IMR-90 (cell line): ENCODE data around the gene SGK1. TPM values are rescaled to one million over a fixed set of nuclear protein-coding genes. Genes with fewer than 3 reads are reported as not detected.

Experiments used
- ATAC-seq: fragments of 200-7000 bp; cut with Tn5 transposase; 2 replicates; pipeline ENCODE4 v1.9.1; 2020; ENCODE audit warnings: low read depth, mild to moderate bottlenecking, moderate library complexity
- BruUV-seq: library from RNA; stranded (reverse); fragments of 400-500 nt; replicated peaks from 2 replicates; lab custom pipeline; 2021; lab: Mats Ljungman, UMichigan
- CTCF ChIA-PET: fragments of 300-600 bp; formaldehyde crosslinking; extraction: SDS; loops from one replicate; lab custom pipeline; 2021; ENCODE audit warnings: antibody characterized with exemption; lab: Yijun Ruan, JAX
- POLR2A ChIA-PET: fragments of 300-600 bp; sonication (Branson Sonifier 250); formaldehyde crosslinking; loops from one replicate; lab custom pipeline; 2022; ENCODE audit warnings: antibody characterized with exemption; ENCODE audit not compliant: unreplicated experiment; lab: Charles Lee
- DNase-seq: peaks from one replicate; pipeline ENCODE4 v3.0.0; 2013
- H2AFZ ChIP-seq: replicated peaks from 2 replicates; pipeline ENCODE3; 2013; ENCODE audit warnings: low read length, mild to moderate bottlenecking; ENCODE audit not compliant: poor library complexity
- H2AK5ac ChIP-seq: 2 replicates; pipeline ENCODE4 v1.6.1; 2013; ENCODE audit warnings: low read depth, low read length, inconsistent platforms
- H2AK9ac ChIP-seq: replicated peaks from 2 replicates; pipeline ENCODE3; 2013; ENCODE audit warnings: mild to moderate bottlenecking, low read depth, low read length, moderate library complexity; ENCODE audit not compliant: poor library complexity
- H2BK120ac ChIP-seq: 2 replicates; pipeline ENCODE4 v1.6.1; 2013; ENCODE audit warnings: low read depth, low read length, inconsistent platforms
- H2BK15ac ChIP-seq: 3 replicates; pipeline ENCODE4 v1.6.1; 2013; ENCODE audit warnings: low read depth, low read length, inconsistent platforms
- H2BK20ac ChIP-seq: 2 replicates; pipeline ENCODE4 v1.6.1; 2013; ENCODE audit warnings: low read depth, mild to moderate bottlenecking, inconsistent platforms, low read length, moderate library complexity
- H2BK5ac ChIP-seq: 2 replicates; pipeline ENCODE4 v1.6.1; 2013; ENCODE audit warnings: mild to moderate bottlenecking, low read depth, low read length, inconsistent platforms; ENCODE audit not compliant: poor library complexity, severe bottlenecking
- H3K14ac ChIP-seq: replicated peaks from 2 replicates; pipeline ENCODE4 v1.6.1; 2013; ENCODE audit warnings: low read depth, low read length, inconsistent platforms
- H3K18ac ChIP-seq: 2 replicates; pipeline ENCODE4 v1.6.1; 2013; ENCODE audit warnings: low read depth, low read length, control low read depth
- H3K23ac ChIP-seq: 2 replicates; pipeline ENCODE4 v1.6.1; 2013; ENCODE audit warnings: low read depth, low read length, inconsistent platforms
- H3K27ac ChIP-seq: 2 replicates; pipeline ENCODE4 v1.5.1; 2013; ENCODE audit warnings: mild to moderate bottlenecking, control low read depth, low read length; ENCODE audit not compliant: insufficient read depth
- H3K27me3 ChIP-seq: 2 replicates; pipeline ENCODE4 v1.6.1; 2013; ENCODE audit warnings: low read length; ENCODE audit not compliant: control insufficient read depth, insufficient read depth
- H3K36me3 ChIP-seq: 2 replicates; pipeline ENCODE4 v1.6.1; 2013; ENCODE audit warnings: low read length, mixed read lengths; ENCODE audit not compliant: control insufficient read depth, insufficient read depth
- H3K4ac ChIP-seq: 2 replicates; pipeline ENCODE4 v1.6.1; 2013; ENCODE audit warnings: low read depth, low read length, inconsistent platforms
- H3K4me1 ChIP-seq: 2 replicates; pipeline ENCODE4 v1.6.1; 2013; ENCODE audit warnings: low read length, mixed read lengths; ENCODE audit not compliant: control insufficient read depth, insufficient read depth
- H3K4me2 ChIP-seq: 2 replicates; pipeline ENCODE4 v1.6.1; 2013; ENCODE audit warnings: low read depth, mild to moderate bottlenecking, control low read depth, low read length, moderate library complexity
- H3K4me3 ChIP-seq: 2 replicates; pipeline ENCODE4 v1.5.1; 2013; ENCODE audit warnings: low read depth, mild to moderate bottlenecking, control low read depth, low read length, moderate library complexity; ENCODE audit not compliant: insufficient read depth
- H3K56ac ChIP-seq: 2 replicates; pipeline ENCODE4 v1.6.1; 2013; ENCODE audit warnings: low read length, inconsistent platforms; ENCODE audit not compliant: insufficient read depth; ENCODE audit errors: extremely low read depth
- H3K79me1 ChIP-seq, 2 experiments: 2 replicates each; pipeline ENCODE4 v1.6.1; 2013; ENCODE audit warnings: low read length in 2 of 2, inconsistent platforms in 1 of 2, low read depth in 1 of 2
- H3K9ac ChIP-seq: 2 replicates; pipeline ENCODE4 v1.6.1; 2013; ENCODE audit warnings: low read depth, low read length, control low read depth
- H3K9me1 ChIP-seq: 2 replicates; pipeline ENCODE4 v1.6.1; 2013; ENCODE audit warnings: low read length, inconsistent platforms; ENCODE audit not compliant: insufficient read depth
- H3K9me3 ChIP-seq: 2 replicates; pipeline ENCODE4 v1.6.1; 2013; ENCODE audit warnings: low read length; ENCODE audit not compliant: control insufficient read depth, insufficient read depth
- H4K20me1 ChIP-seq: 2 replicates; pipeline ENCODE4 v1.6.1; 2013; ENCODE audit warnings: low read length, inconsistent platforms; ENCODE audit not compliant: insufficient read depth
- H4K5ac ChIP-seq: 2 replicates; pipeline ENCODE4 v1.6.1; 2013; ENCODE audit warnings: mild to moderate bottlenecking, low read depth, low read length, control low read depth
- H4K8ac ChIP-seq, 2 experiments: 2 replicates each; pipeline ENCODE4 v1.6.1; 2013; ENCODE audit warnings: low read depth in 2 of 2, low read length in 2 of 2, control low read depth in 1 of 2, inconsistent platforms in 1 of 2
- H4K91ac ChIP-seq: 2 replicates; pipeline ENCODE4 v1.6.1; 2013; ENCODE audit warnings: low read depth, low read length, inconsistent platforms; ENCODE audit not compliant: insufficient read depth
- FOS ChIP-seq: fragments of 150-350 bp; IDR thresholded peaks from 2 replicates; pipeline ENCODE4 v1.6.1; 2016; ENCODE audit warnings: low read depth, low read length
- MAFK ChIP-seq: IDR thresholded peaks from 2 replicates; pipeline ENCODE4 v1.6.1; 2012; ENCODE audit warnings: low read depth, low read length, improper control_type of control experiment
- MXI1 ChIP-seq: IDR thresholded peaks from 2 replicates; pipeline ENCODE4 v1.6.1; 2012; ENCODE audit warnings: low read depth, mild to moderate bottlenecking, low read length, moderate library complexity, borderline replicate concordance
- POLR2A ChIP-seq: IDR thresholded peaks from 2 replicates; pipeline ENCODE4 v1.6.1; 2012; ENCODE audit warnings: mild to moderate bottlenecking, low read depth, low read length
- RAD21 ChIP-seq: IDR thresholded peaks from 2 replicates; pipeline ENCODE4 v1.6.1; 2012; ENCODE audit warnings: low read length, improper control_type of control experiment
- RCOR1 ChIP-seq: IDR thresholded peaks from 2 replicates; pipeline ENCODE4 v1.6.1; 2012; ENCODE audit warnings: mild to moderate bottlenecking, low read length, improper control_type of control experiment; ENCODE audit not compliant: insufficient replicate concordance
- RFX5 ChIP-seq: IDR thresholded peaks from 2 replicates; pipeline ENCODE4 v1.8.0; 2012; ENCODE audit warnings: low read depth, mild to moderate bottlenecking, low read length, moderate library complexity
- SMC3 ChIP-seq: fragments of 150-350 bp; IDR thresholded peaks from 2 replicates; pipeline ENCODE4 v1.6.1; 2016; ENCODE audit warnings: low read depth, mild to moderate bottlenecking, antibody characterized with exemption, low read length, moderate library complexity
- WGBS, 2 experiments: methylation state at CpG; one replicate each; pipeline versions ENCODE4 v1.1.5 to v1.1.7; 2013; ENCODE audit warnings: missing lambda C conversion rate in 2 of 2; ENCODE audit not compliant: insufficient read length in 1 of 2; ENCODE audit errors: extremely low coverage in 2 of 2; 5-methylcytosine and 5-hydroxymethylcytosine counted together
- dilution Hi-C: fragments of 300-500 bp; cut with HindIII; formaldehyde crosslinking; loops from one replicate; pipeline ENCODE4 v1.14.3; 2018; ENCODE audit warnings: low sequenced_read_pairs; ENCODE audit not compliant: unreplicated experiment
- in situ Hi-C: fragments of 300-500 bp; cut with MboI; formaldehyde crosslinking; loops from 3 replicates; pipeline ENCODE4 v1.14.3; 2019; ENCODE audit warnings: low sequenced_read_pairs, inconsistent platforms, mixed read lengths
- intact Hi-C: fragments of 100-400 bp; cut with micrococcal nuclease; formaldehyde crosslinking; loops from 2 replicates; pipeline ENCODE4 v1.10.0; 2022
- polyA plus RNA-seq, 3 experiments: library from polyadenylated mRNA; depleted of rRNA; stranded (reverse); fragments of >200 nt; gene quantifications; 2 replicates each; pipeline ENCODE4 v1.2.3, GENCODE V29; 2012; ENCODE audit warnings: low replicate concordance in 1 of 3
- total RNA-seq: library from RNA; depleted of rRNA; stranded (reverse); fragments of >200 nt; gene quantifications from 2 replicates; pipeline ENCODE4 v1.2.3, GENCODE V29; 2012
- TF ChIP-seq, protein P1 (sequence below): fragments of 150-350 bp; IDR thresholded peaks from 2 replicates; pipeline ENCODE4 v1.6.1; 2017; ENCODE audit warnings: mild to moderate bottlenecking, antibody characterized with exemption, low read length, low read depth
- TF ChIP-seq, protein P2 (sequence below): conservative IDR thresholded peaks from 2 replicates; pipeline ENCODE4 v1.5.1; 2012; ENCODE audit warnings: mild to moderate bottlenecking, low read depth, low read length, improper control_type of control experiment

SGK1 gene
- total and polyA plus RNA-seq, 2 of the 4 experiments (the other 2 are of a cell fraction), result 121 to 255 TPM

DNA sequence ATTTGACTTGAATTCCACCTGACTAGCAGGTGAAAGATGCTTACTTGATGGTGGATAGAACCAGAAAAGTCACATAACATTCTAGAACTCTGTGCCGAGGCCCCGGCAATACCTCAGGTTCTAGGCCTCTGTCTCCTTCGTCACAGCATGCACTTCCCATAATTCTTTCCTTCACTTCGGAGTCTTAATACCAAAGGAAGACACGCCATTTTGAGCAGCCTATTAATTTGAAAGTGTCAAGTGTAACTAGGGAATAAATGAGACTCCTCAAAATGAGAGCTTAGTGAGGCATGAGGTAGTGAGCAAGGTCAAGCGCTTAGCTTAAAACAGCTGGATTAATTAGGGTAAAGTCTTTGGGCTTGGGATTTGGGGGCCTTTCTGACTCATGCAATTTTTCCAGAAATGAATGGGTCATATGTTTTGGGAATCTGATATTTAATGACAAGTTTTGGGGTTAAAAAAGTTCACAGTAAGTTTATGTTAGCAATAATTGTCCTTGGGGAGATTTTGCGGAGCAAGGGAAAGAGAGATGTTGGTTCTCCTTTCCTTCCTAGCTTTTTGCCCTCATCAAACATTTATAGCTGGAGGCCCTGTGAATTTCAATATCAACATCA lies 29.1 kb upstream of the SGK1 start:
- Histone ChIP-seq H2BK20ac (no peak overlapping the region), H3K27ac (no peak overlapping the region), H4K8ac (no peak overlapping the region), H3K9ac (no peak overlapping the region), H4K20me1 (no peaks in the 10 kb centered on the region), H3K23ac (no peak overlapping the region), H4K91ac (no peak overlapping the region), H2AK9ac (no peak overlapping the region), H3K4me1 (peaks cover 2% of the 10 kb centered on the region; the same call in 1 of the 2 replicates), H2BK5ac (no peak overlapping the region), H4K5ac (no peak overlapping the region), H3K79me1 (no peaks in the 10 kb centered on the region), H3K56ac (no peak overlapping the region), H3K36me3 (no peaks in the 10 kb centered on the region), H3K4ac (no peak overlapping the region), H3K4me2 (no peak overlapping the region), H2AFZ (no peak overlapping the region), H3K9me3 (no peaks in the 10 kb centered on the region), H3K27me3 (no peaks in the 10 kb centered on the region), H3K9me1 (0 out of 2 replicates have a peak, but pooled peaks cover 3% of the 10 kb centered on the region), H3K18ac (no peak overlapping the region), H3K4me3 (no peak overlapping the region), H2AK5ac (no peak overlapping the region), H2BK15ac (no peak overlapping the region), H3K14ac (no peak overlapping the region), H2BK120ac (no peak overlapping the region)
- WGBS, 2 experiments, result 100% methylated on average over 1 of the region's 7 CpGs; no CpG with 5 or more reads in 1 of the 2 experiments
- no TSS peak for BruUV-seq
- no peak for ATAC-seq
- CTCF ChIA-PET, result no interaction called here
- dilution Hi-C loops, result no loop called here
- no peak for TF ChIP-seq POLR2A
- TF ChIP-seq SMC3, result no peak
- TF ChIP-seq MXI1, result no peak
- TF ChIP-seq RFX5, result no peak
- no peak for TF ChIP-seq FOS
- TF ChIP-seq RCOR1, result no peak
- TF ChIP-seq MAFK, result no peak
- TF ChIP-seq, protein P1, sequence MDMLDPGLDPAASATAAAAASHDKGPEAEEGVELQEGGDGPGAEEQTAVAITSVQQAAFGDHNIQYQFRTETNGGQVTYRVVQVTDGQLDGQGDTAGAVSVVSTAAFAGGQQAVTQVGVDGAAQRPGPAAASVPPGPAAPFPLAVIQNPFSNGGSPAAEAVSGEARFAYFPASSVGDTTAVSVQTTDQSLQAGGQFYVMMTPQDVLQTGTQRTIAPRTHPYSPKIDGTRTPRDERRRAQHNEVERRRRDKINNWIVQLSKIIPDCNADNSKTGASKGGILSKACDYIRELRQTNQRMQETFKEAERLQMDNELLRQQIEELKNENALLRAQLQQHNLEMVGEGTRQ, result no peak
- TF ChIP-seq, protein P2, sequence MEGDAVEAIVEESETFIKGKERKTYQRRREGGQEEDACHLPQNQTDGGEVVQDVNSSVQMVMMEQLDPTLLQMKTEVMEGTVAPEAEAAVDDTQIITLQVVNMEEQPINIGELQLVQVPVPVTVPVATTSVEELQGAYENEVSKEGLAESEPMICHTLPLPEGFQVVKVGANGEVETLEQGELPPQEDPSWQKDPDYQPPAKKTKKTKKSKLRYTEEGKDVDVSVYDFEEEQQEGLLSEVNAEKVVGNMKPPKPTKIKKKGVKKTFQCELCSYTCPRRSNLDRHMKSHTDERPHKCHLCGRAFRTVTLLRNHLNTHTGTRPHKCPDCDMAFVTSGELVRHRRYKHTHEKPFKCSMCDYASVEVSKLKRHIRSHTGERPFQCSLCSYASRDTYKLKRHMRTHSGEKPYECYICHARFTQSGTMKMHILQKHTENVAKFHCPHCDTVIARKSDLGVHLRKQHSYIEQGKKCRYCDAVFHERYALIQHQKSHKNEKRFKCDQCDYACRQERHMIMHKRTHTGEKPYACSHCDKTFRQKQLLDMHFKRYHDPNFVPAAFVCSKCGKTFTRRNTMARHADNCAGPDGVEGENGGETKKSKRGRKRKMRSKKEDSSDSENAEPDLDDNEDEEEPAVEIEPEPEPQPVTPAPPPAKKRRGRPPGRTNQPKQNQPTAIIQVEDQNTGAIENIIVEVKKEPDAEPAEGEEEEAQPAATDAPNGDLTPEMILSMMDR, result no peak
- no peak for TF ChIP-seq RAD21
- in situ Hi-C loops, result no loop called here
- POLR2A ChIA-PET, result no interaction called here
- intact Hi-C loops, result no loop called here
- no peak for DNase-seq
